HepG2 (cell line): Measurements from ENCODE around the gene RASA2. TPM values are rescaled to one million over a fixed set of nuclear protein-coding genes. Genes with fewer than 3 reads are reported as not detected.

Experiments used
- FOXC1 ChIP-seq: sonication (generic); formaldehyde crosslinking; IDR thresholded peaks from 2 replicates; pipeline ENCODE4 v1.8.0; 2022; ENCODE audit warnings: mild to moderate bottlenecking, missing genetic modification reagents, borderline replicate concordance
- GPBP1L1 ChIP-seq: sonication (generic); formaldehyde crosslinking; IDR thresholded peaks from 2 replicates; pipeline ENCODE4 v1.5.0; 2020; ENCODE audit warnings: mild to moderate bottlenecking, missing genetic modification reagents
- GTF2F1 ChIP-seq: fragments of 150-350 bp; IDR thresholded peaks from 2 replicates; pipeline ENCODE4 v1.6.1; 2014; ENCODE audit warnings: low read length
- HNF1B ChIP-seq: sonication (generic); formaldehyde crosslinking; IDR thresholded peaks from 2 replicates; pipeline ENCODE4 v1.5.1; 2020; ENCODE audit warnings: mild to moderate bottlenecking, moderate library complexity, missing genetic modification reagents
- HOXA5 ChIP-seq: sonication (generic); formaldehyde crosslinking; IDR thresholded peaks from 2 replicates; pipeline ENCODE4 v1.4.0; 2020; ENCODE audit warnings: missing genetic modification reagents
- IKZF1 ChIP-seq: fragments of 450-650 bp; IDR thresholded peaks from 2 replicates; pipeline ENCODE4 v1.7.1; 2016
- MEIS2 ChIP-seq: sonication (generic); formaldehyde crosslinking; IDR thresholded peaks from 2 replicates; pipeline ENCODE4 v1.9.0; 2021; ENCODE audit warnings: mild to moderate bottlenecking, missing genetic modification reagents
- MTA1 ChIP-seq: sonication (generic); formaldehyde crosslinking; IDR thresholded peaks from 2 replicates; pipeline ENCODE4 v1.4.0; 2020; ENCODE audit warnings: missing genetic modification reagents, mild to moderate bottlenecking, borderline replicate concordance
- RARA ChIP-seq: IDR thresholded peaks from 2 replicates; pipeline ENCODE4 v1.6.1; 2016; ENCODE audit warnings: missing genetic modification reagents, missing compliant biosample characterization
- SP5 ChIP-seq: IDR thresholded peaks from 2 replicates; pipeline ENCODE4 v1.6.1; 2016; ENCODE audit warnings: low read depth, borderline replicate concordance
- TMF1 ChIP-seq: sonication (generic); formaldehyde crosslinking; IDR thresholded peaks from 2 replicates; pipeline ENCODE4 v1.8.1; 2022; ENCODE audit warnings: low read depth, missing genetic modification reagents
- TSC22D2 ChIP-seq: sonication (generic); formaldehyde crosslinking; IDR thresholded peaks from 2 replicates; pipeline ENCODE4 v1.5.1; 2020; ENCODE audit warnings: missing genetic modification reagents, mild to moderate bottlenecking, borderline replicate concordance
- ZBTB4 ChIP-seq: sonication (generic); formaldehyde crosslinking; IDR thresholded peaks from 2 replicates; pipeline ENCODE4 v1.4.0; 2020; ENCODE audit warnings: missing genetic modification reagents, mild to moderate bottlenecking, borderline replicate concordance
- ZC3H13 ChIP-seq: sonication (generic); formaldehyde crosslinking; IDR thresholded peaks from 2 replicates; pipeline ENCODE4 v1.8.1; 2023; ENCODE audit warnings: mild to moderate bottlenecking, missing genetic modification reagents, moderate library complexity
- ZFP36L2 ChIP-seq: sonication (generic); formaldehyde crosslinking; IDR thresholded peaks from 2 replicates; pipeline ENCODE4 v1.4.0; 2020; ENCODE audit warnings: missing genetic modification reagents
- ZFP90 ChIP-seq: sonication (generic); formaldehyde crosslinking; IDR thresholded peaks from 2 replicates; pipeline ENCODE4 v1.8.0; 2022; ENCODE audit warnings: missing genetic modification reagents, mild to moderate bottlenecking, inconsistent platforms, borderline replicate concordance
- ZFP91 ChIP-seq: sonication (generic); formaldehyde crosslinking; IDR thresholded peaks from 2 replicates; pipeline ENCODE4 v1.9.0; 2022; ENCODE audit warnings: missing genetic modification reagents, mild to moderate bottlenecking, borderline replicate concordance
- ZNF547 ChIP-seq: sonication (generic); formaldehyde crosslinking; IDR thresholded peaks from 2 replicates; pipeline ENCODE4 v1.5.1; 2020; ENCODE audit warnings: mild to moderate bottlenecking, missing genetic modification reagents
- ZNF598 ChIP-seq: sonication (generic); formaldehyde crosslinking; IDR thresholded peaks from 2 replicates; pipeline ENCODE4 v1.5.1; 2020; ENCODE audit warnings: mild to moderate bottlenecking, missing genetic modification reagents, borderline replicate concordance
- ZNF740 ChIP-seq: sonication (generic); formaldehyde crosslinking; IDR thresholded peaks from 2 replicates; pipeline ENCODE4 v1.4.0; 2020; ENCODE audit warnings: missing genetic modification reagents
- ZNF749 ChIP-seq: sonication (generic); formaldehyde crosslinking; IDR thresholded peaks from 2 replicates; pipeline ENCODE4 v1.8.0; 2022; ENCODE audit warnings: mild to moderate bottlenecking, missing genetic modification reagents, moderate library complexity, borderline replicate concordance
- polyA plus RNA-seq, 8 experiments: library from polyadenylated mRNA; depleted of rRNA in 3 of 8; stranded (reverse) in 7 of 8; unstranded in 1 of 8; fragments of >200 nt; fragmentation: Illumina TruSeq in 4 of 8; extraction: Trizol in 4 of 8; gene quantifications; 2 replicates each; pipeline versions ENCODE4 v1.2.1 to v1.2.3, GENCODE V29; 2011 to 2016; ENCODE audit warnings: low read depth in 4 of 8, missing spikeins in 1 of 8, mixed read lengths in 1 of 8; ENCODE audit not compliant: insufficient read depth in 1 of 8
- total RNA-seq, 5 experiments: library from RNA; depleted of rRNA; stranded (reverse); fragments of >200 nt; fragmentation: Illumina TruSeq; extraction: Trizol; gene quantifications; 2 replicates each; pipeline ENCODE4 v1.2.3, GENCODE V29; 2016; ENCODE audit warnings: low read depth in 1 of 5

The RASA2 gene
- total and polyA plus RNA-seq, 2 of the 13 experiments (the other 11 are each of a cell fraction or from before 2014, with no cell fraction given): 5.4 to 8.5 TPM

GRCh38 chr3:141659821-141660613 lies 173.2 kb downstream of the RASA2 start (continued):
- TF ChIP-seq ZFP91 (CRISPR knock-in tag): peak; percentile 53; the same call in 1 of the 2 replicates
- no peak for TF ChIP-seq HNF1B (CRISPR knock-in tag)
- no peak for TF ChIP-seq GTF2F1
- 0 out of 2 replicates have a peak, but pooled peaks have one; percentile 58 for TF ChIP-seq ZNF547
- no peak for TF ChIP-seq GPBP1L1 (CRISPR knock-in tag)
- no peak for TF ChIP-seq ZFP36L2 (CRISPR knock-in tag)
- no peak for TF ChIP-seq ZC3H13 (CRISPR knock-in tag)
- TF ChIP-seq ZNF598 (CRISPR knock-in tag): no peak; the same call in 1 of the 2 replicates
- no peak for TF ChIP-seq ZNF740
- TF ChIP-seq FOXC1 (CRISPR knock-in tag): 0 out of 2 replicates have a peak, but pooled peaks have one; percentile 61
- TF ChIP-seq ZNF749 (CRISPR knock-in tag): no peak
- no peak for TF ChIP-seq TSC22D2 (CRISPR knock-in tag)
- TF ChIP-seq ZBTB4 (CRISPR knock-in tag): peak; percentile 53; the same call in 1 of the 2 replicates
- TF ChIP-seq ZFP90 (CRISPR knock-in tag): 0 out of 2 replicates have a peak, but pooled peaks have one; percentile 47
- TF ChIP-seq IKZF1: no peak
- 0 out of 2 replicates have a peak, but pooled peaks have one; percentile 30 for TF ChIP-seq MTA1
- 0 out of 2 replicates have a peak, but pooled peaks have one; percentile 20 for TF ChIP-seq MEIS2
- no peak for TF ChIP-seq RARA
- 0 out of 2 replicates have a peak, but pooled peaks have one; percentile 36 for TF ChIP-seq TMF1 (CRISPR knock-in tag)
- TF ChIP-seq HOXA5: no peak
- TF ChIP-seq SP5 (CRISPR knock-in tag): no peak
